Activated CD8-positive, alpha-beta T cell treated with anti-CD3 and anti-CD28 coated beads for 36 hours (primary cell): ENCODE measurements around the gene IRGC. TPM values are rescaled to one million over a fixed set of nuclear protein-coding genes. Genes with fewer than 3 reads are reported as not detected.

ENCODE experiments used
- ATAC-seq: fragments of 200-7000 bp; cut with Tn5 transposase; one replicate; pipeline ENCODE4 v1.10.0; 2021; ENCODE audit warnings: mild to moderate bottlenecking, moderate library complexity
- CTCF ChIA-PET: fragments of 350-600 bp; sonication (Branson Sonifier 250); formaldehyde crosslinking; loops from one replicate; lab custom pipeline; 2021; ENCODE audit warnings: antibody characterized with exemption; lab: Charles Lee
- POLR2A ChIA-PET: fragments of 350-600 bp; sonication (Branson Sonifier 250); formaldehyde crosslinking; loops from one replicate; lab custom pipeline; 2021; ENCODE audit warnings: antibody characterized with exemption; lab: Charles Lee
- DNase-seq: peaks from one replicate; pipeline ENCODE4 v3.0.0-alpha.2; 2020
- H3K27ac Mint-ChIP-seq: one replicate; pipeline ENCODE4 v1.8.0; 2021; ENCODE audit warnings: mild to moderate bottlenecking, mixed read lengths
- H3K27me3 Mint-ChIP-seq: one replicate; pipeline ENCODE4 v1.8.0; 2021; ENCODE audit warnings: mixed read lengths
- H3K36me3 Mint-ChIP-seq: one replicate; pipeline ENCODE4 v1.8.0; 2021; ENCODE audit warnings: low read depth, mixed read lengths
- H3K4me1 Mint-ChIP-seq: one replicate; pipeline ENCODE4 v1.8.0; 2021; ENCODE audit warnings: low read depth, mixed read lengths
- H3K4me3 Mint-ChIP-seq: one replicate; pipeline ENCODE4 v1.8.0; 2021; ENCODE audit warnings: mild to moderate bottlenecking, moderate library complexity, mixed read lengths
- H3K9me3 Mint-ChIP-seq: one replicate; pipeline ENCODE4 v1.8.0; 2021; ENCODE audit warnings: mixed read lengths
- CTCF ChIP-seq: fragments of 200-600 bp; IDR thresholded peaks from one replicate; pipeline ENCODE4 v1.8.0; 2022; ENCODE audit warnings: antibody characterized with exemption, mild to moderate bottlenecking
- intact Hi-C: fragments of 100-400 bp; cut with micrococcal nuclease; formaldehyde crosslinking; loops from one replicate; pipeline ENCODE4 v1.10.0; 2022
- total RNA-seq, 2 experiments: library from RNA; stranded (reverse); gene quantifications; one replicate each; pipeline ENCODE4 v1.2.3, GENCODE V29; 2021

The IRGC gene
- total RNA-seq, 2 experiments from 2014 or later, result not detected

- no peak overlapping the region for H3K4me3 Mint-ChIP-seq
- peaks cover 2% of the 10 kb centered on the region for H3K9me3 Mint-ChIP-seq
- ATAC-seq, result no peak
- H3K27ac Mint-ChIP-seq, result no peak overlapping the region
- intact Hi-C loops, result loop anchor here (10.0 kb wide), 1 partner anchor 113 kb away; the partner anchor contains the start of gene KCNN4
- no peak for TF ChIP-seq CTCF
- POLR2A ChIA-PET, result no interaction called here
- H3K27me3 Mint-ChIP-seq, result no peaks in the 10 kb centered on the region
- peaks cover 35% of the 10 kb centered on the region for H3K4me1 Mint-ChIP-seq
- DNase-seq, result no peak
- CTCF ChIA-PET, result interaction anchor here (1.5 kb wide), 2 partner anchors 117 to 138 kb away, joined by 4 to 5 read pairs; no protein-coding TSS in a partner anchor
- peaks cover 9% of the 10 kb centered on the region for H3K36me3 Mint-ChIP-seq
Measured at GRCh38 chr19:43672061-43672679, 43.7 kb upstream of the IRGC start.

- ChIA-PET CTCF (interaction anchor here (0.9 to 1.5 kb wide), 4 partner anchors 72 to 136 kb away, joined by 3 to 5 read pairs (median 4); no protein-coding TSS in a partner anchor), POLR2A (interaction anchor here (0.7 kb wide), 1 partner anchor 69 kb away, joined by 3 read pairs; no protein-coding TSS in a partner anchor)
- DNase-seq, result no peak
- Mint-ChIP-seq H3K27me3 (no peaks in the 10 kb centered on the region), H3K4me3 (no peak overlapping the region), H3K4me1 (peaks cover 23% of the 10 kb centered on the region), H3K27ac (no peak overlapping the region), H3K9me3 (no peaks in the 10 kb centered on the region), H3K36me3 (no peaks in the 10 kb centered on the region)
- no peak for ATAC-seq
- TF ChIP-seq CTCF, result no peak
- intact Hi-C loops, result loop anchor here (10.0 kb wide), 1 partner anchor 111 kb away; the partner anchor contains the start of gene KCNN4
Measured at GRCh38 chr19:43673637-43674036, 42.2 kb upstream of the IRGC start.

- Mint-ChIP-seq H3K27me3 (no peaks in the 10 kb centered on the region), H3K36me3 (no peaks in the 10 kb centered on the region), H3K4me3 (no peak overlapping the region), H3K27ac (no peak overlapping the region), H3K4me1 (peaks cover 23% of the 10 kb centered on the region), H3K9me3 (no peaks in the 10 kb centered on the region)
- ATAC-seq (no peak), DNase-seq (no peak)
- intact Hi-C loops, result loop anchor here (10.0 kb wide), 1 partner anchor 111 kb away; the partner anchor contains the start of gene KCNN4
- POLR2A ChIA-PET, result no interaction called here
- TF ChIP-seq CTCF, result no peak
- CTCF ChIA-PET, result interaction anchor here (1.1 kb wide), 1 partner anchor 71 kb away, joined by 3 read pairs; no protein-coding TSS in a partner anchor
Measured at GRCh38 chr19:43674183-43674582, 41.7 kb upstream of the IRGC start.

GRCh38 chr19:43674596-43674995, 41.3 kb upstream of the IRGC start:
- POLR2A ChIA-PET, result no interaction called here
- ATAC-seq, result no peak
- no peaks in the 10 kb centered on the region for H3K9me3 Mint-ChIP-seq

More at GRCh38 chr19:43674596-43674995, 41.3 kb upstream of the IRGC start:
- Mint-ChIP-seq H3K4me3 (no peak overlapping the region), H3K36me3 (no peaks in the 10 kb centered on the region), H3K4me1 (peaks cover 21% of the 10 kb centered on the region), H3K27ac (no peak overlapping the region), H3K27me3 (no peaks in the 10 kb centered on the region)
- no peak for DNase-seq
- no peak for TF ChIP-seq CTCF
- intact Hi-C loops, result loop anchor here (10.0 kb wide), 1 partner anchor 110 kb away; the partner anchor contains the start of gene KCNN4
- CTCF ChIA-PET, result interaction anchor here (1.1 kb wide), 1 partner anchor 71 kb away, joined by 3 read pairs; no protein-coding TSS in a partner anchor
